HG03439 (cell line): Measurements from ENCODE around the gene AGT.
"Not testable (repeated sequence)": the region's sequence is repeated elsewhere in the genome, so short reads cannot be mapped to it uniquely, and the experiment has no call there.

ENCODE experiments used
- ATAC-seq: cut with Tn5 transposase; IDR thresholded peaks from one replicate; pipeline ENCODE4 v1.9.1; 2021; ENCODE audit warnings: mild to moderate bottlenecking, moderate library complexity; ENCODE audit not compliant: unreplicated experiment

Gene AGT

DNA sequence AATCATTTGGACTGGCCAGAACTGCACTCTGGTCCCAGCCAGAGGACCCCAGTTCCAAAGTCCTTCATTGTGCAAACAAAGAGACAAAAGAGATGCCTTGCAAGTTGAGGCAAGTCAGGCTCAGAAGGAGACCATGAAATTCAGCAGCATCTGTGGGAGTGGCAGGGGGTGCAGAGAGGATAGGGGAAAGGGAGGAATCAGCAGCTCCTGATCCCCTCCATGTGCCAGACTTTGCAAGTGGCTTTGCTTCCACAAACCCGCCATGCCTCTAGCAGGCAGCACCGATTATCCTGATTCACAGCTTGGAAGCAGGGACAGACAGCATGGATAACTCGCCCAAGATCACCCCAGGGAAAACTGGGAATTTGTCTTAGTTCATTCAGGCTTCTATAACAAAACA is 31.1 kb upstream of the AGT start:
- no peak for ATAC-seq

GRCh38 chr1:230744382-230744781 is 30.5 kb upstream of the AGT start:
- no peak for ATAC-seq

DNA sequence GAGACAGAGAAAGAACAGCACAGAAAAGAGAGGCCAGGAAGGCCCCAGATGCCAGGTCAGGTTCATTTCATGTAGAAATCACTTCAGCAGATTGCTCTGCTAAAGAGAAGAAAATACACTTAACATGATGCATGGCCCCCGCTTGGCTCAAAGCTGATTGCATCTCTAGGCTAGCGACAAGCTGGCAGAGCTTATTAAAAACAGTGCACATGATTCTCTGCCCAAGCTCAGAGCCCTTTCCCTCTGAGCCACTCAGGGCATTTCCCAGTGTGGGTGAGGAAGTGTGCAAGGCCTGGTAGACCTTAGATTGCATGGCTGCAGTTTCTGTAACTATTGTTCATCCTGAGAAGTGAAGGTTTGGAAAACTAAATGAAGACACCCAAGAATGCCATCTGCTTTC is 30.0 kb upstream of the AGT start:
- no peak for ATAC-seq

- no peak for ATAC-seq
These were observed 25.8 kb upstream of the AGT start for GRCh38 chr1:230739564-230740290.

DNA sequence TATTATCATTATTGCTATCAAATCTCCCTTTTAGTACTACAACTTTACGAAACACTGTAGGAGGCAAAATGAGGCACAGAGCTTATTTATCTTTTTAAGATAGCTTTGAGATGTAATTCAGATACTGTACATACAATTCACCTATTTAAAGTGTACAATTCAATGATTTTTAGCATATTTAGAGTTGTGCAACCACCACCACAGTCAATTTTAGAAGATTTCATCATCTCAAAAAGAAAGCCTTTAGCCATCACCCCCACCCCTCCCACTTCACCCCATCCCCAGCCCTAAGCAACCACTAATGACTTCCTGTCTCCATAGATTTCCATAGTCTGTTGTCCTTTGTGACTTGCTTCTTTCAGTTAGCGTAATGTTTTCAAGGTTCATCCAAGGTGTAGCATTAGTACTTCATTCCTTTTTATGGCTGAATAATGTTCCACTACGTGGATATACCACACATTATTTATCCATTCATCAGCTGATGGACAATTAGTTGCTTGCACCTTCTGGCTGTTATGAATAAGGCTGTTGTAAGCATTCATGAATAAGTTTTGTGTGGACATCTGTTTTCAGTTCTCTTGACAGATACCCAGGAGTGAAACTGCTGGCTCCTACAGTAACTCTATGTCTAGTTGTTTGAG is 23.8 kb upstream of the AGT start:
- ATAC-seq: no peak

DNA sequence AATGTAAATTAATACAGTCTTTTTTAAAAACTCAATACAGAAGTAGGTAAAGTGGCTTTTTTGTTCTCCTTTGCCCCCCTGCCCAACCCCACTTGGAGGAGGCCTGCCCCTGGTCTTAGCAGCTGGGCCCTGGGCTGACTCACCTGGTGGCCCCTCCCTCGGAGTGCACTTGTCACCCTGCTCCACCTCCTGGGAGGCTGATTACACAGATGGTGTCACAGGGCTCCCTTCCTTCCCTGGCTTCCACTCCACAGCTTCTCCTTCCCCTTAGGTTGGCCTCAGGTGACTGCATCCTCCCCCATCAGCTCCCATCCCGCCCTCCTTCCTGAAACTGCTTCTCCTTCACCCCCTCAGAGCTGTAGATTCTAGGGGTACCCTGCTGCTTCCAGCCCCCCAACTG is 21.5 kb upstream of the AGT start:
- no peak for ATAC-seq

DNA sequence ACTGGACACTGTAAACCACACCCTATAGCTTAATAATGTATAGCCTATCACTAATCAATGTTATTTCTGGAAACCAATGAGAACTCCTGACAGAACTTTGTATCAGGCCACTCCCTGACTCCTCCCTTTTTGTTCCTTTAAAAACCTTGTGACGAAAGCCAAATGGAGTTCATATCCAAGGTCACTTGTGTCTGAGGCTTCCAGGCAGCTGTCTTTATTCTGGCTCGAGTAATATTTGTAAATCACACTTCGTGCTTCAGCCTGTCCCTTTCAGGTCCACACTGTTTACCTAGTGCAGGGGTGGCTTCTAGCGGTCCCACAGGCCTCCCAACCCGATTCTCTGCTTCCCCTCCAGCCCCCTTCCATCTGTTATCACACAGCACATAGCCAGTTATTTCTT is 17.1 kb upstream of the AGT start:
- ATAC-seq: no peak

DNA sequence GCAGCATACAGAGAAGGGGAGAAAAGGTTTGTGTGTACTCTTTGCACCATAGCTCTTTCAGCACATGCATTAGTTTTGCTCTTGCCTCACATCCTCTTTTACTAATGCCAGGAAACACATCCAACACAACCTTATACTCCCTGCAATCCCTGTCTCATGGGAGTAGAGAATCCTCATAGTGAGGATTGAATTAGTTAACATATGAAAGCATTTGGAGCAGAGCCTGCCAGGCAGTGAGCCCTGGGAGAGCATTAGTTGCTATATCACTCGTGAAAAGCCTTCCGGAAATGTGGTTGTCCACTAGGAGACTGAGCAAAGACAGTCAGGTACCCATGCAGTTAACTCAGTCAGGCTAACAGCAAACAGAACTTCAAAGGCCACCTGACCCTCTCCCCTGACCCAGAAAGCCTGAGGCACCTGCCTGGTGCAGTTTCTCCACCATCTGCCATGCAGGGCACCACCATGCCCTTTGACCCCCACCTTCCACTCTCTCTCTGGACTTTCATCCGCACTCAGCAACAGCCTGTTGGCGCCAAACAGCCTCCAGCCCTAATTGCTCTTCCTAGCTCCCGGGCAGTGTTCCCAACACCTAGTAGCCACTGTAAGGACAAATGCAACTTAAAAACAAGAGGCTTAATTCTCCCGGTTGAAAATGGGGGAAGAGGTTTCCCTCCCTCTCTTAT is 14.9 kb upstream of the AGT start:
- no peak for ATAC-seq

GRCh38 chr1:230725256-230726012 is 11.5 kb upstream of the AGT start:
- no peak for ATAC-seq

GRCh38 chr1:230721849-230722522 is 8.1 kb upstream of the AGT start:
- ATAC-seq: not testable (repeated sequence)

- no peak for ATAC-seq
These were observed 3.3 kb upstream of the AGT start for GRCh38 chr1:230717251-230717650.

- ATAC-seq: not testable (repeated sequence)
These were observed 2.5 kb upstream of the AGT start for GRCh38 chr1:230716453-230716852.

DNA sequence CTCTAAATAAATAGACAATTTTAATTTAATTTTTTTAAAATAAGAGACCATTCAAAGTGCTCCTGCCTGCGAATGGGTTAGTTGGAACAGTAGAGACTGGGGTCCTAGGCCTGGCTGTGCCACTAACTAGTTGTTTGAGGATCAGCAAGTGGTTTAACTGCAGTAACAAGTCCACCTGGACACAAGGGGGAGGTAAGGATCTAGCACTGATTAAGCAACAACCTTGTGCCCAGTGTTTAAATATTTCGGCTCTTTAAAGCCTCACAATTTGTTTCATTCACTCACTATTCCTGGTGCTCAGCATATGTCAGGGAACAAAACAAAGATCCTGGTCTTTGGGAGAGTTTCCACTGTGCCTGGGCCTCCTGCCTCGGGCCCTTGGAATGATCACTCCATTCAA is 1.6 kb upstream of the AGT start:
- ATAC-seq: no peak

DNA sequence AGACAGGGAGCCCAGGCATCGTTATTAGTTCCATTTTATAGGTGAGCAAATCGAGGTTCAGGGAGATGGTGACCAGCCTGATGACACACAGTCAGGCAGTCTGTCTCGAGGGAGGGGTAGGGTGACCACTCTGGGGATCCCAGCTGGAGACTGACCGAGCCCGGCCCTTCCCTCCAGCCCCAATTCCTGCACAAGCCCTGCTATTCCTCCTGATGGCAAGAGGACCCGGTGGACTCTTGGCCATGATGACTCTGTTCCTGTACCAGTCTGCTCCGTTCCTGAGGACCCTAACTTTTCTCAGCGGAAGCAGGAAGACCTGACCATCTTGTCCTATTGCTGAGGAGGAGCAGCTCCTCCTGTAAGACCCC is 391 bp downstream of the AGT start:
- ATAC-seq: no peak

- ATAC-seq: no peak
These were observed 784 bp downstream of the AGT start for GRCh38 chr1:230713138-230713537.

GRCh38 chr1:230712470-230712942 is 1.4 kb downstream of the AGT start:
- ATAC-seq: no peak

DNA sequence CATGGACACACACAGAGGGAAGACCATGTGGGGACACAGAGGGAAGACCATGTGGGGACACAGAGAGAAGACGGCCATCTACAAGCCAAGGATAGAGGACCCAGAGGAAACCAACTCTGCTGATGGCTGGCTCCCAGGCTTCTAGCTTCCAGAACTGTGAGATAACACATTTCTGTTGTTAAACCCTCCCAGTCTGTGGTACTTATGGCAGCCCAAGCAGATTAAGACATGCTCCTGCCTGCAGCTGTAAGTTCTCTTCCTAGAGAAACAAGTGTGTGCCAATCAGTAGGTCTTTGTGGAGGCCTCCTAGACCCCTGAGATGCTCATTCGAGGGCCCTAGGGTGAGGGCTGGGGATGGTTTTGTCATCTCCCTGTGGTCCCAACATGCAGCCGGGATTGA is 2.7 kb downstream of the AGT start:
- ATAC-seq: no peak

GRCh38 chr1:230710543-230710904 is 3.4 kb downstream of the AGT start:
- no peak for ATAC-seq

- no peak for ATAC-seq
These were observed 4.0 kb downstream of the AGT start for GRCh38 chr1:230709619-230710542.
